Stimulated activated CD8-positive, alpha-beta memory T cell treated with anti-CD3 and anti-CD28 coated beads, Interleukin-7, amount 100 ng/mL, for 24 hours (primary cell): ENCODE measurements around the gene PRPF6.
A peak's percentile ranks its signal among the peaks of the same experiment; 100 is the strongest.

Experiments
- DNase-seq: peaks from one replicate; pipeline ENCODE4 v3.0.0-alpha.2; 2020; ENCODE audit warnings: low read depth

PRPF6 gene

GRCh38 chr20:63945031-63945658 is 35.8 kb upstream of the PRPF6 start:
- no peak for DNase-seq

GRCh38 chr20:63945921-63946920 is 34.7 kb upstream of the PRPF6 start:
- DNase-seq = no peak

DNA sequence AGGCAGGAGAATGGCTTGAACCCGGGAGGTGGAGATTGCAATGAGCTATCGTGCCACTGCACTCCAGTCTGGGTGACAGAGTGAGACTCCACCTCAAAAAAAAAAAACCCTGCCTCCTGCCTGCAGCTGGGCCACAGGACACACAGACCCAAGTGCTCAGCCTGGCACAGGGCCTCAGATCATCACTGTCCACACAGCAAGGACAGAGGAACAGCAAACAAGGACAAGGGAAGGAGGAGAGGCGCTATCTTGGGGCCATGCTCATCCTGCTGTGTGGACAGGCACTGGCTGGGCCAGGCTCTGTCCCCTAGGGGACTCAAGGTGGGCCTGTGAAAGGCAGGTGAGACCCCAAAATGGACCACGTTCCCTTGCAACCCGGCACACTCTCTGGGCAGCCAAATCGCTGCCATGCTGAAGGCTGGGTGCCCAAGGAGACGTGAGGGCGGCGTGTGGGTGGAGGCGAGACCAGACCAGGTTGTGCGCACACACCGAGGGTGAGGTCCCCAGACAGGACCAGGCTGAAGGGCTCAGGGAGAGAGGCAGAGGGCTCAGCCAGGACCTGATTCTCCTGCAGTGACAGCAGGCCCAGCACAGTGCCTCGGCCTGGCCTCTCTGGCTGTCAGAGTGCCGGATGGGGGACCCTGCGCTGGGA is 33.8 kb upstream of the PRPF6 start:
- no peak for DNase-seq

DNA sequence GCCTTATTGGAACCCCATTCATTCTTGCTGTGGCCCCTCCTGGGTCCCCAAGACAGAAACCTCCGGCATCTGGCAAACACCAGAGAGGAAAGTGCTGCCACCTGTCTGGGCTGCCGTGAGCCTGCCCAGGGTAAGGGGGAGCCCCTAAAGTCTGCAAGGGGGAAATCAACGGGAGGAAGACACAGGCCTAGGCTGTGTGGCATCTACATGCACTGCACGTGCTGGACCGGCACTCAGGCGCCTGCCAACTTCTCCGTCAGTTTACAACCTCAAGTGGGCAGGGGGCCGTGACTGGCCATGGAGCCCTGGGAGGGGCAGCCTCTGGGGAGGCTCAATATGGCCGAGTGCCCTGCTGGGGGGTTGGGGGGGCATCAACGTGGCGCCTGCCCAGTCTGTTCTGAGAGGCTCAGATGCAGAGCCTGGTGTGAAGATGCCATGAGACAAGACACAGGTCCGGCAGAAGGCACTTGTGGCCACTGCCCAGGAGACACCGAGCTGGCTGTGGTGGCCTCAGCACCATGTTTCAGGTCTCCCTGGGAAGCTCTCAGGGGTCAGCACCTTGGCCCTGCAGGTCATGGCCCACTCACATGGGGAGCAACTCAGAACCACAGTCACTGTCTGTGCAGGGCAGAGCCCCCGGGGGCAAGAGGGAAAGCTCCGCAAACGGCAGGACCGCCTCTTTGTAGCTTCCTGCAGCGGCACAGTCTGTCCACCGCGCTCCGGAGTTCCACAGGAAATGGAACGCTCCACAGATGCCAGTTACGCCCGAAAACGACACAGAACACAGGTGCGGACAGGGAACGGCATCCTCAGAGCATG is 33.1 kb upstream of the PRPF6 start:
- no peak for DNase-seq

- no peak for DNase-seq
These were observed 30.1 kb upstream of the PRPF6 start for GRCh38 chr20:63950701-63951397.

DNA sequence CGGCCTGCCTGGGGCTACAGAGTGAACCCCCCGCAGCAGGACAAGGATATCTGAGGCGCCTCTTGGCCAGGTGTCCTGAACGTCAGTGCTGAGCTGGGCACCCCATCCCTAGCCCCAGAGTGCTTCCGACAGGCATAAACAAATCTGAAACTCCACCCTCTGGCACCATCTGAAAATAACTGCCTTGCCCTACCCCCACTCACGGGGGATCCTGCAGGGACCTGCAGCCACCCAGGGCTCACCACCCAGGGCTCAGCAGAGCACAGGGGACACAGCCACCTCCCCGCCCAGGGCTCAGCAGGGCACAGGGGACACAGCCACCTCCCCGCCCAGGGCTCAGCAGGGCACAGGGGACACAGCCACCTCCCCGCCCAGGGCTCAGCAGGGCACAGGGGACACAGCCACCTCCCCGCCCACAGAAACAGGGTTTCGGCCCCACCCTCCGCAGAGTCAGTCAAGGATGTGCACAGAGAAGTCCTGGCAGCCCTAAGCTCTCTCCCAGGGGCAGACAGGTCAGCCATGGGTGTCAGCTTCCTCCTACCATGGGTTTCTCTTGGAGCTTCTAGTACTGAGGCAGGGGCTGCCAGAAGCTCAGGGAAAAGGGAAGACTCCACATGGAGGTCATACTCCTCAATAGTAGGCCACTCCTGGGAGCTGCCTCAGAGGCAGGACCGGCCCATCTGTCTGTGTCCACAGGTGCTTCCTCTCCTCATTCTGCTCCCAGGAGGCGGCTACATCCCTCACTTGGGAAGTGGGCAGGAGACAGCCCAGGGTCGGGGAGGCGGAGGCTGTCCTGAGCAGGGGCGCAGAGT is 29.3 kb upstream of the PRPF6 start:
- DNase-seq = no peak

GRCh38 chr20:63952210-63952535 is 28.8 kb upstream of the PRPF6 start:
- no peak for DNase-seq

GRCh38 chr20:63952769-63953168 is 28.2 kb upstream of the PRPF6 start:
- no peak for DNase-seq

GRCh38 chr20:63953764-63954429 is 27.0 kb upstream of the PRPF6 start:
- no peak for DNase-seq

- DNase-seq = no peak
These were observed 25.6 kb upstream of the PRPF6 start for GRCh38 chr20:63955281-63955826.

- DNase-seq = peak; percentile 77
These were observed 24.9 kb upstream of the PRPF6 start, which contains the start of gene UCKL1 for GRCh38 chr20:63955827-63956663. TSS of gene UCKL1 (minus strand) at chr20:63956416. CDS start at chr20:63956372, 44 bp downstream.

DNA sequence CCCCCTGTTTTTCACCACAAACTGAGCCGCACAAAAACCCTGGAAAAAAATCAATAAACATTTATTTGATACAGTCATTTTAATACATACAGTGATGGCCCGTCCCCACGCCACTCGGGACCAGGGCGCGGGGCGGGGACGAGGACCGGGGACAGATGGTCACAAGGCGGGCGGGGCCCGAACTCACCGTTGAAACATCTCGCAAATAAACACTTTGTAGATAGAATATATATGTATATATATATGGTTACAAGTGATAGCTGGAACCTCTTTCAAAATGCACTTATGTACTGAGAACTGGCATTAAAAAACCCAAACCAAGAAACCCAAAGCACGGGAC is 24.3 kb upstream of the PRPF6 start:
- no peak for DNase-seq

DNA sequence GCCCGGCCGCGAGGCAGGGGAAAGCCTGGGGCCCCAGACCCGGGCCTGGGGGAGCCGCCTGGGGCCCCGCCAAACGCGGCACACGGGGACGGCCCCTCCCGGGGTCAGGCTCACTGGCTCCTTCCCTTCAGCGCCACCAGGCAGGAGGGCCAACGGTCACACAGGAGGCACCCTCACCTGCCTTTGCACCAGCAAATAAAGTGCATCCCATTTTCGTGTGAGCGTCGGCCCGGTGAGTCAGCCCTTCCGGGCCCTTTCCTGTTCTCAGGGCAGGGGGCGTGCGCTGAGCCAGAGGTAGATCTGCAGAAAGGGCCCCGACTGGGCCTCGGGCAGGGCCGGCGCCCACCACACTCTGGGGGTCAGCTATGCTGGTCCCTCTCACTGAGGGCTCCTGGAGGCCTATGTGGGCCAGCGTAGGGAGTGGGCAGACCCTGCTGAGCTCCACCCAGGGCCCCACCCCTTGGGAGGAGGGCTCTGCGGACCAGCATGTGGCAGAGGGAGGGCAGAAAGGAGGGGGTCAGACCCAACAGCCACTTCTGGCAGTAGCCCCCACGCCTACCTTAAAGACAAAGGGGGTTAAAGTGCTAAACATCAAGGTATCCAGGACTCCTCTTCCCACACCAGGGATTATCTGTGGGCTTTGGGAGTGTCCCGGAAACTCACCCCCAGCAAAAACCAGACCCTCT is 23.8 kb upstream of the PRPF6 start:
- no peak for DNase-seq

DNA sequence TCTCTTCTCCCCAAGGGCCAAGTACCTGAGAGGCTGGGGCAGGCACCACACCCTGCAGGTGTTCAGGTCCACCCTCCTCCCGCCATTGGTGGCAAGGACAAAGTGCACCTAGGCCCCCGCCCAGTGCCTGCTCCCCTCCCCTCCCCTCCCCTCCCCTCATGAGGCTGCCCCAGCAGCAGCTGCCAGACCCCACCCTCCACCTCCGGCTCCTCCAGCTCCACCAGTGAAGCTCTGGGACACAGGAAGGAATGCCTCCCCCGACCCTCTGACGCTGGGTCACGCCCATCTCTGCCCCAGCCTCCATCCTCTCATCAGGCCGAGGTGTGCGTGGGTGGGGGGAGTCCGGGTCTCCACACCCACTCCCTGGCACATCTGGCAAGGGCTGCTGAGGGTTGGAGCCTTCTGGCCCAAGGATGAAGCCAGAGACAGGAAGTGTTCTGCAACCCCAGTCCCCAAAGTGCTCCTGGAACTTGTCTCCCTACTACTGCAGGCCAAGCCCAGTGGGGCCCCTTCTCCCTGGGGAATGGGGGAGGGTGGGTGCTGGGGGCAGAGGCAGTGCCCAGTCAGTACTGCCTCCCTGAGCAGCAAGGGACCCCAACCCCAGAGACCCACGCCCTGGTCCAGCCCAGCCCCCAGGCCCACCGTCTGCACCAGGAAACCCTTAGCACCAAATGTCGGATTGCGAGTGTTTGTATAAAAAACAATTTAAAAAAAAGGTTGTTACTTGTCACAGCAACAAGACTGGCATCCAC is 23.1 kb upstream of the PRPF6 start:
- no peak for DNase-seq

DNA sequence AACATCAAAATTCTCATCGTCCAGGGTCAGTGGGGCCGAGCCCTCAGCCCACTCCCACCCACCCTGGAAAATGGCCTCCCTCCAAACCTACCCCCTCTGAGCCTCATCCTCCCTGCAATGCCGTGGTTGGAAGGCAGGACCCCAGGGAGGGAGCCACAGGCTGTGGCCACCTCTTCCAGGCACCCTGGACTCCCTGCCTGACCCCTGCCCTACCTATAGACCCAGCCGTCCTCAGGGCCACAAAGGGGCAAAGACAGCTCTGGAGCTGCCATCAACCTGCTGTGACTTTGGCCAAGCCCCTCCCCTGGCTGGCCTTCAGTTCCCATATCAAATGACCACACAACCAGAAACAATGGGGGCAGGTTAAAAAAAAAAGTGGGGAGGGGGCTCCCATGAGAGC is 22.5 kb upstream of the PRPF6 start:
- DNase-seq = no peak

- DNase-seq = no peak
These were observed 21.8 kb upstream of the PRPF6 start for GRCh38 chr20:63958964-63959698.

GRCh38 chr20:63959699-63960075 is 21.2 kb upstream of the PRPF6 start:
- no peak for DNase-seq
